K562 (cell line): ENCODE data around the gene NMT1. TPM values are rescaled to one million over a fixed set of nuclear protein-coding genes. Genes with fewer than 3 reads are reported as not detected.

Source experiments
- ATAC-seq: fragments of 200-7000 bp; cut with Tn5 transposase; 3 replicates; pipeline ENCODE4 v1.9.1; 2020; ENCODE audit warnings: moderate library complexity
- BruUV-seq: library from RNA; stranded (reverse); fragments of 400-500 nt; replicated peaks from 2 replicates; lab custom pipeline; 2021; lab: Mats Ljungman, UMichigan
- CTCF ChIA-PET: fragments of 300-600 bp; formaldehyde crosslinking; extraction: SDS; loops from one replicate; lab custom pipeline; 2021; ENCODE audit warnings: low intra/inter-chr PET ratio; lab: Yijun Ruan, JAX
- POLR2A ChIA-PET: fragments of 300-600, 350-650 bp; sonication (Branson Sonifier 250); formaldehyde crosslinking; extraction: SDS; loops from one replicate; lab custom pipeline; 2021; ENCODE audit warnings: antibody characterized with exemption, inconsistent platforms; lab: Yijun Ruan, JAX
- DNase-seq, 4 experiments: peaks; one replicate each; pipeline versions ENCODE4 v3.0.0 to v3.0.0-alpha.2; 2011 to 2018; ENCODE audit warnings: low spot score in 3 of 4, mixed read lengths in 3 of 4; ENCODE audit errors: extremely low read depth in 1 of 4
- FAIRE-seq: peaks from 2 replicates; lab custom pipeline; 2011; peaks lifted over from hg19 to GRCh38; lab: Jason Lieb, UNC
- H2AFZ ChIP-seq: 2 replicates; pipeline ENCODE4 v1.6.0; 2011; ENCODE audit warnings: low read depth, low read length, control low read depth, inconsistent platforms
- H3K27ac ChIP-seq: fragments of 200-600 bp; 3 replicates; pipeline ENCODE4 v1.8.0; 2011; ENCODE audit warnings: low read depth, mild to moderate bottlenecking, control low read depth, inconsistent platforms, low read length, moderate library complexity, mixed read lengths; ENCODE audit errors: extremely low read depth
- H3K27me3 ChIP-seq, 2 experiments: fragments of 300-600 bp in 1 of 2; 2 replicates in 1 of 2; 3 replicates in 1 of 2; pipeline versions ENCODE4 v1.6.0 to v1.8.0; 2011; ENCODE audit warnings: inconsistent platforms in 2 of 2, low read length in 2 of 2, mild to moderate bottlenecking in 1 of 2, mixed read lengths in 1 of 2, moderate library complexity in 1 of 2; ENCODE audit not compliant: control insufficient read depth in 2 of 2, insufficient read depth in 2 of 2
- H3K36me3 ChIP-seq: fragments of 300-600 bp; 3 replicates; pipeline ENCODE4 v1.8.0; 2011; ENCODE audit warnings: mild to moderate bottlenecking, low read length, inconsistent platforms; ENCODE audit not compliant: control insufficient read depth, insufficient read depth
- H3K4me1 ChIP-seq, 2 experiments: fragments of 200-600 bp in 1 of 2; replicated peaks in 1 of 2; 2 replicates in 1 of 2; 3 replicates in 1 of 2; pipeline versions ENCODE4 v1.5.1 to v1.8.0; 2011; ENCODE audit warnings: inconsistent platforms in 2 of 2, low read length in 2 of 2, mild to moderate bottlenecking in 1 of 2, mixed read lengths in 1 of 2, moderate library complexity in 1 of 2; ENCODE audit not compliant: control insufficient read depth in 2 of 2, insufficient read depth in 2 of 2
- H3K4me2 ChIP-seq: 2 replicates; pipeline ENCODE4 v1.6.1; 2011; ENCODE audit warnings: low read length, control low read depth, inconsistent platforms, mixed read lengths; ENCODE audit not compliant: insufficient read depth
- H3K4me3 ChIP-seq: fragments of 200-600 bp; sonication (generic), shearing (Covaris generic); 2 replicates; pipeline ENCODE4 v1.5.1; 2016; ENCODE audit warnings: control low read depth, inconsistent platforms
- H3K79me2 ChIP-seq: fragments of 200-600 bp; 3 replicates; pipeline ENCODE4 v1.8.0; 2011; ENCODE audit warnings: low read length, inconsistent platforms; ENCODE audit not compliant: control insufficient read depth, insufficient read depth
- H3K9ac ChIP-seq, 2 experiments: 2 replicates each; pipeline versions ENCODE4 v1.6.0 to v1.6.1; 2011; ENCODE audit warnings: low read depth in 2 of 2, low read length in 2 of 2, control low read depth in 1 of 2, inconsistent platforms in 1 of 2, mild to moderate bottlenecking in 1 of 2, mixed read lengths in 1 of 2; ENCODE audit not compliant: insufficient read depth in 1 of 2
- H3K9me1 ChIP-seq: one replicate; pipeline ENCODE4 v1.6.0; 2011; ENCODE audit warnings: inconsistent platforms, mild to moderate bottlenecking, low read length, moderate library complexity; ENCODE audit not compliant: control insufficient read depth, insufficient read depth
- H3K9me3 ChIP-seq: replicated peaks from 2 replicates; pipeline ENCODE4 v1.5.1; 2011; ENCODE audit warnings: low read depth, low read length, inconsistent platforms; ENCODE audit not compliant: control insufficient read depth, insufficient read depth
- H4K20me1 ChIP-seq: replicated peaks from 2 replicates; pipeline ENCODE4 v1.6.1; 2011; ENCODE audit warnings: low read length, inconsistent platforms, mixed read lengths; ENCODE audit not compliant: control insufficient read depth, insufficient read depth
- ARID1B ChIP-seq: fragments of 450-650 bp; IDR thresholded peaks from 2 replicates; pipeline ENCODE4 v1.6.1; 2016; ENCODE audit warnings: antibody characterized with exemption, mild to moderate bottlenecking, inconsistent platforms
- GATA2 ChIP-seq: sonication (generic); formaldehyde crosslinking; IDR thresholded peaks from 2 replicates; pipeline ENCODE4 v1.4.0; 2020; ENCODE audit warnings: mild to moderate bottlenecking, missing genetic modification reagents
- SMAD1 ChIP-seq: fragments of 150-350 bp; IDR thresholded peaks from 2 replicates; pipeline ENCODE4 v1.6.1; 2014; ENCODE audit warnings: low read length, low read depth; ENCODE audit not compliant: partially characterized antibody
- ZFP91 ChIP-seq: sonication (generic); formaldehyde crosslinking; IDR thresholded peaks from 2 replicates; pipeline ENCODE4 v1.8.0; 2022; ENCODE audit warnings: mild to moderate bottlenecking, missing genetic modification reagents
- WGBS: fragments of 100-300 bp; shearing (Covaris generic); methylation state at CpG from one replicate; pipeline ENCODE4 v1.1.6; 2016; ENCODE audit warnings: low coverage, mixed read lengths; ENCODE audit not compliant: insufficient coverage; ENCODE audit errors: missing lambda C conversion rate; 5-methylcytosine and 5-hydroxymethylcytosine counted together
- in situ Hi-C: fragments of 300-500 bp; cut with MboI; formaldehyde crosslinking; loops from 4 replicates; pipeline ENCODE4 v1.15.0; 2018; ENCODE audit warnings: inconsistent platforms, mixed read lengths
- intact Hi-C: fragments of 100-400 bp; cut with micrococcal nuclease; formaldehyde crosslinking; loops from 2 replicates; pipeline ENCODE4 v1.14.2; 2022
- polyA plus RNA-seq, 8 experiments: library from polyadenylated mRNA; depleted of rRNA in 4 of 8; stranded (reverse) in 5 of 8; unstranded in 3 of 8; fragments of >200 nt; fragmentation: Nextera tagmentation in 2 of 8; fragmentation: Illumina TruSeq in 1 of 8; extraction: Ambion mirVana in 2 of 8; extraction: Trizol in 1 of 8; gene quantifications; 2 replicates each; pipeline versions ENCODE4 v1.2.1 to v1.2.3, GENCODE V29; 2011 to 2014; ENCODE audit warnings: inconsistent platforms in 1 of 8, missing spikeins in 1 of 8
- total RNA-seq, 7 experiments: library from RNA; depleted of rRNA in 6 of 7; stranded (reverse); fragments of >200 nt in 6 of 7; fragmentation: Illumina TruSeq in 2 of 7; extraction: Trizol in 2 of 7; gene quantifications; 2 replicates each; pipeline versions ENCODE4 v1.2.1 to v1.2.3, GENCODE V29; 2011 to 2021; ENCODE audit warnings: low replicate concordance in 1 of 7

The NMT1 gene
- total and polyA plus RNA-seq, 9 of the 15 experiments (the other 6 are each of a cell fraction or from before 2014, with no cell fraction given), result 86.7 to 569 (median 213) TPM

- no peaks in the 10 kb centered on the region for H3K79me2 ChIP-seq
- H2AFZ ChIP-seq, result no peak overlapping the region
- H3K4me3 ChIP-seq, result no peak overlapping the region
- H3K9me3 ChIP-seq, result no peaks in the 10 kb centered on the region
- FAIRE-seq (no peak), DNase-seq (no peak), ATAC-seq (no peak)
- intact Hi-C loops, result no loop called here
- no peaks in the 10 kb centered on the region for H3K27me3 ChIP-seq
- WGBS, result 90% methylated on average over 3 of the region's 3 CpGs
- ChIA-PET CTCF (no interaction called here), POLR2A (interaction anchor here (0.6 to 1.9 kb wide), 3 partner anchors 12 to 62 kb away, joined by 3 to 11 read pairs (median 8); no protein-coding TSS in a partner anchor)
- H3K36me3 ChIP-seq, result peaks cover 90% of the 10 kb centered on the region
- no peak overlapping the region for H3K4me2 ChIP-seq
- no peaks in the 10 kb centered on the region for H3K9me1 ChIP-seq
- BruUV-seq, result no TSS peak
- no peaks in the 10 kb centered on the region; the same call in 1 of the 2 replicates for H4K20me1 ChIP-seq
- in situ Hi-C loops, result no loop called here
- TF ChIP-seq GATA2 (CRISPR knock-in tag) (no peak), SMAD1 (no peak), ARID1B (no peak), ZFP91 (CRISPR knock-in tag) (no peak)
- TF ChIP-seq, all 486 proteins: peak for 0
- Histone ChIP-seq H3K27ac (no peak overlapping the region), H3K4me1 (no peaks in the 10 kb centered on the region), H3K9ac (no peak overlapping the region)
Observed at GRCh38 chr17:45087504-45087975, 26.4 kb downstream of the NMT1 start.
